Activated CD8-positive, alpha-beta memory T cell treated with anti-CD3 and anti-CD28 coated beads, Interleukin-2, amount 10 ng/mL, durations not matched to agents 7 days and 5 days (primary cell): ENCODE results near the gene SYNJ1. TPM values are rescaled to one million over a fixed set of nuclear protein-coding genes. Genes with fewer than 3 reads are reported as not detected.
"Not testable (repeated sequence)": the region's sequence is repeated elsewhere in the genome, so short reads cannot be mapped to it uniquely, and the experiment has no call there.

Source experiments
- ATAC-seq: fragments of 150-1000 bp; cut with Tn5 transposase; one replicate; pipeline ENCODE4 v1.10.0; 2021; ENCODE audit warnings: moderate library complexity
- CTCF ChIA-PET: fragments of 350-600 bp; sonication (Branson Sonifier 250); formaldehyde crosslinking; loops from one replicate; lab custom pipeline; 2021; ENCODE audit warnings: antibody characterized with exemption; lab: Charles Lee
- DNase-seq: peaks from one replicate; pipeline ENCODE4 v3.0.0-alpha.2; 2020
- H3K27ac Mint-ChIP-seq: one replicate; pipeline ENCODE4 v1.8.0; 2021; ENCODE audit warnings: mild to moderate bottlenecking, mixed read lengths
- H3K27me3 Mint-ChIP-seq: one replicate; pipeline ENCODE4 v1.8.0; 2021; ENCODE audit warnings: mixed read lengths
- H3K36me3 Mint-ChIP-seq: one replicate; pipeline ENCODE4 v1.8.0; 2021; ENCODE audit warnings: mild to moderate bottlenecking, mixed read lengths
- H3K4me1 Mint-ChIP-seq: one replicate; pipeline ENCODE4 v1.8.0; 2021; ENCODE audit warnings: mixed read lengths
- H3K4me3 Mint-ChIP-seq: one replicate; pipeline ENCODE4 v1.8.0; 2021; ENCODE audit warnings: mild to moderate bottlenecking, moderate library complexity, mixed read lengths
- H3K9me3 Mint-ChIP-seq: one replicate; pipeline ENCODE4 v1.8.0; 2022; ENCODE audit warnings: low read depth, mixed read lengths
- total RNA-seq, 2 experiments: library from RNA; stranded (reverse); gene quantifications; one replicate each; pipeline ENCODE4 v1.2.3, GENCODE V29; 2021

The SYNJ1 gene, protein sequence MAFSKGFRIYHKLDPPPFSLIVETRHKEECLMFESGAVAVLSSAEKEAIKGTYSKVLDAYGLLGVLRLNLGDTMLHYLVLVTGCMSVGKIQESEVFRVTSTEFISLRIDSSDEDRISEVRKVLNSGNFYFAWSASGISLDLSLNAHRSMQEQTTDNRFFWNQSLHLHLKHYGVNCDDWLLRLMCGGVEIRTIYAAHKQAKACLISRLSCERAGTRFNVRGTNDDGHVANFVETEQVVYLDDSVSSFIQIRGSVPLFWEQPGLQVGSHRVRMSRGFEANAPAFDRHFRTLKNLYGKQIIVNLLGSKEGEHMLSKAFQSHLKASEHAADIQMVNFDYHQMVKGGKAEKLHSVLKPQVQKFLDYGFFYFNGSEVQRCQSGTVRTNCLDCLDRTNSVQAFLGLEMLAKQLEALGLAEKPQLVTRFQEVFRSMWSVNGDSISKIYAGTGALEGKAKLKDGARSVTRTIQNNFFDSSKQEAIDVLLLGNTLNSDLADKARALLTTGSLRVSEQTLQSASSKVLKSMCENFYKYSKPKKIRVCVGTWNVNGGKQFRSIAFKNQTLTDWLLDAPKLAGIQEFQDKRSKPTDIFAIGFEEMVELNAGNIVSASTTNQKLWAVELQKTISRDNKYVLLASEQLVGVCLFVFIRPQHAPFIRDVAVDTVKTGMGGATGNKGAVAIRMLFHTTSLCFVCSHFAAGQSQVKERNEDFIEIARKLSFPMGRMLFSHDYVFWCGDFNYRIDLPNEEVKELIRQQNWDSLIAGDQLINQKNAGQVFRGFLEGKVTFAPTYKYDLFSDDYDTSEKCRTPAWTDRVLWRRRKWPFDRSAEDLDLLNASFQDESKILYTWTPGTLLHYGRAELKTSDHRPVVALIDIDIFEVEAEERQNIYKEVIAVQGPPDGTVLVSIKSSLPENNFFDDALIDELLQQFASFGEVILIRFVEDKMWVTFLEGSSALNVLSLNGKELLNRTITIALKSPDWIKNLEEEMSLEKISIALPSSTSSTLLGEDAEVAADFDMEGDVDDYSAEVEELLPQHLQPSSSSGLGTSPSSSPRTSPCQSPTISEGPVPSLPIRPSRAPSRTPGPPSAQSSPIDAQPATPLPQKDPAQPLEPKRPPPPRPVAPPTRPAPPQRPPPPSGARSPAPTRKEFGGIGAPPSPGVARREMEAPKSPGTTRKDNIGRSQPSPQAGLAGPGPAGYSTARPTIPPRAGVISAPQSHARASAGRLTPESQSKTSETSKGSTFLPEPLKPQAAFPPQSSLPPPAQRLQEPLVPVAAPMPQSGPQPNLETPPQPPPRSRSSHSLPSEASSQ (N-terminal part only)
- 10 to 100 TPM; 15.2 to 21.3 TPM for total RNA-seq

DNA sequence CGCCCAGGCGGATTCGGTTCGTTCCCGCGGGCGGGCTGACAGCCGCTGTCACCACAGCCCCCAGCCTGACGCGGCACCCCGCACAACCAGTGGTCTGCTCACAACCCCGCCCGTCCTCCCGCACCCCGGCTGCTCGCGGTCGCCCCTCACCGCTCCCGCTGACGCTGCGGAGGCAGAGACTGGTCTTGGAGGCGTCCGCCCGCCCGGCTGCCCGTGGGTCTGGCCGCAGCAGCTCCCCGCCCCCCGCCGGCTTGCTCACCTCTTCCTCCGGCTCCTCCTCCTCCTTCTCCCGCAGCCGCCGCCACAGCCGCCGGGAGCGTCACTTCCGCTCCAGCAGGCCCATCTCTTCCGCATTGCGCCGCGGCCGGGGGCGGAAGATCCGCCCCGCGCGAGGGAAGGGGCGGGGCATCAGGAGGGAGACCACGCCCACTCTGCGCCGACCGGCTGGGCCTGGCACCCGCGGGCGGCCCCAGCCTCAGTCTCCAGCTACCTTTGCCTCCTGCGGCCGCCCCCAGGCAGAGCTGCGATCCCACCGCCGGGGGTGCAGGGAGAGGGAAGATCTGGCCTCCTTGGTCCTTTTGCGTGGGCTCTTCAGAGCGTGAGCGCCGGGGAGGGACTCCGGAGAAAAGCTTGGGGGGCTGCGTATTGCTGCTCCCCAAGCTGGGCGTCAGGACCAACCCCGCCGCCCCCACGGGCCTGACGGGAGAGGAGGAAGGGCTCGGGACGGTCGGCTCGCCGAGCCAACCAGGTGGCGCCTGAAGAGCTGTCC is at the start of gene SYNJ1:
SYNJ1 (minus strand) TSS at position 327 of the 769 bp plus-strand sequence. CDS start 1,118 bp downstream, outside the sequence.
- H3K4me3 Mint-ChIP-seq, result peak within 1 kb of the TSS; percentile 96
- peak; percentile 91 for ATAC-seq
- CTCF ChIA-PET, result interaction anchor here (0.6 to 2.6 kb wide), 7 partner anchors 14 to 237 kb away, joined by 3 to 20 read pairs (median 3); partner anchors contain the start of genes CFAP298 and PAXBP1
- H3K27ac Mint-ChIP-seq, result peak within 1 kb of the TSS; percentile 96
- peaks cover 29% of the 10 kb centered on the region for H3K4me1 Mint-ChIP-seq
- no peaks in the 10 kb centered on the region for H3K9me3 Mint-ChIP-seq
- H3K27me3 Mint-ChIP-seq, result no peaks in the 10 kb centered on the region
- peak; percentile 96 for DNase-seq
- H3K36me3 Mint-ChIP-seq, result peaks cover 6% of the 10 kb centered on the region

- CTCF ChIA-PET, result interaction anchor here (0.7 kb wide), 1 partner anchor 104 kb away, joined by 3 read pairs; no protein-coding TSS in a partner anchor
These were observed 49.5 kb upstream of the SYNJ1 start for GRCh38 chr21:32777269-32777668.

GRCh38 chr21:32776743-32777142 is 48.9 kb upstream of the SYNJ1 start:
- no peak overlapping the region for H3K4me3 Mint-ChIP-seq
- no peak overlapping the region for H3K27ac Mint-ChIP-seq
- DNase-seq, result no peak
- no peaks in the 10 kb centered on the region for H3K9me3 Mint-ChIP-seq
- H3K36me3 Mint-ChIP-seq, result peaks cover 1% of the 10 kb centered on the region
- no peak for ATAC-seq
- peaks cover 15% of the 10 kb centered on the region for H3K4me1 Mint-ChIP-seq
- CTCF ChIA-PET, result interaction anchor here (1.4 kb wide), 1 partner anchor 50 kb away, joined by 3 read pairs; no protein-coding TSS in a partner anchor
- peaks cover under 1% of the 10 kb centered on the region for H3K27me3 Mint-ChIP-seq

More at GRCh38 chr21:32777269-32777668, 49.5 kb upstream of the SYNJ1 start:
- DNase-seq, result no peak
- ATAC-seq, result no peak
- Mint-ChIP-seq H3K36me3 (no peaks in the 10 kb centered on the region), H3K4me1 (peaks cover 13% of the 10 kb centered on the region), H3K27me3 (no peaks in the 10 kb centered on the region), H3K9me3 (no peaks in the 10 kb centered on the region), H3K4me3 (no peak overlapping the region), H3K27ac (no peak overlapping the region)

DNA sequence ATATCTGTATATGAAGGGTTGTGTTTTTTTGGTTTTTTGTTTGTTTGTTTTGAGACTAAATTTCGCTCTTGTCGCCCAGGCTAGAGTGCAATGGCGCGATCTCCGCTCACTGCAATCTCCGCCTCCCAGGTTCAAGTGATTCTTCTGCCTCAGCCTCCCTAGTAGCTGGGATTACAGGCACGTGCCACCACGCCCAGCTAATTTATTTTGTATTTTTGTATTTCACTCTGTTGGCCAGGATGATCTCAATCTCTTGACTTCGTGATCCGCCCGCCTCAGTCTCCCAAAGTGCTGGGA is 45.2 kb upstream of the SYNJ1 start:
- not testable (repeated sequence) for ATAC-seq, H3K27me3 Mint-ChIP-seq, H3K9me3 Mint-ChIP-seq, DNase-seq
- peaks cover 16% of the 10 kb centered on the region for H3K36me3 Mint-ChIP-seq
- peak overlapping the region; percentile 98 for H3K27ac Mint-ChIP-seq
- peak overlapping the region; percentile 92 for H3K4me3 Mint-ChIP-seq
- peaks cover 37% of the 10 kb centered on the region for H3K4me1 Mint-ChIP-seq
- CTCF ChIA-PET, result interaction anchor here (1.4 kb wide), 1 partner anchor 161 kb away, joined by 4 read pairs; the partner anchor contains the start of gene CFAP298

DNA sequence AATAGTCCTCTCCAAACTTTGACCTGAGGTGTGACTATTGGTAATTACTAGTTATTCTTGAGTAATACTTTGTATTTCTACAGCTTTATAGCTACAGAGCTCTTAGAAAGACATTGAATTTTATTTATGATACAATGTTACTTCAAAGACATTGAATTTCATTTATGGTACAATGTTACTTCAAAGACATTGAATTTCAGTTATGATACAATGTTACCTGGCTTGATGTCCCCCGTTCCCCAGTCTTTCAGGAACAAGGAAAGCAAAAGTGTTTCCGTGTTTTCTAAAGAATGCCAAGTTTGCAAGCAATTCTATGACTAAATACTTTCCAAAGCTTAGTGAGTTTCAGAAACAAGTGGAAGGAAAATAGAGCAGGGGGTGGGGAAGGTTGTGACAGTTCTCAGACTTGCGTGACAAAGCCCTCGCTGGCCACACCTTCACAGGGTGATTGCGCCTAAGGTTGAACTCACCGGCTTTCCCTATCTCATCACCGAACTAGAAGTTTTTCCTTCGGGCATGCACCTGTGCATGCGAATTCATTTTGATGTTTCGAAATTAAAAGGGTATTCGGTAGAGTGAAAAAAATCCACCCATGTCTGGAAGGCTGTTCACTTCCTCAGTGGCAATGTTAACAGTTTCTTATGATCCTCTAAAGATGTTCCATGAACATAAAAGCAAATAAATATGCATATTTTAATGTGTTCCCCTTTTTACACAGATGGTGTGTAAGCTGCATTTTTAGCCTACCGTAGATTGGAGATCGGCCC is 44.7 kb upstream of the SYNJ1 start:
- CTCF ChIA-PET, result interaction anchor here (1.2 to 1.4 kb wide), 2 partner anchors 89 to 160 kb away, joined by 4 to 6 read pairs; partner anchors contain the start of gene CFAP298
- DNase-seq (peak; percentile 75), ATAC-seq (peak; percentile 13)
- Mint-ChIP-seq H3K4me1 (peaks cover 42% of the 10 kb centered on the region), H3K9me3 (no peaks in the 10 kb centered on the region), H3K36me3 (peaks cover 22% of the 10 kb centered on the region), H3K27ac (peak overlapping the region; percentile 98), H3K27me3 (peaks cover 3% of the 10 kb centered on the region), H3K4me3 (peak overlapping the region; percentile 92)

GRCh38 chr21:32770871-32771523 is 43.2 kb upstream of the SYNJ1 start:
- H3K4me1 Mint-ChIP-seq, result peaks cover 53% of the 10 kb centered on the region
- H3K36me3 Mint-ChIP-seq, result peaks cover 34% of the 10 kb centered on the region
- ATAC-seq (peak; percentile 59), DNase-seq (peak; percentile 78)
- peak overlapping the region; percentile 88 for H3K27ac Mint-ChIP-seq
- peaks cover 3% of the 10 kb centered on the region for H3K27me3 Mint-ChIP-seq
- H3K9me3 Mint-ChIP-seq, result no peaks in the 10 kb centered on the region
- CTCF ChIA-PET, result interaction anchor here (0.6 to 2.3 kb wide), 9 partner anchors 9 to 665 kb away, joined by 3 to 20 read pairs (median 3); partner anchors contain the start of gene SYNJ1
- H3K4me3 Mint-ChIP-seq, result peak overlapping the region; percentile 92

GRCh38 chr21:32768530-32768929 is 40.7 kb upstream of the SYNJ1 start:
- Mint-ChIP-seq H3K27ac (peak overlapping the region; percentile 0), H3K36me3 (peaks cover 49% of the 10 kb centered on the region), H3K4me3 (peak overlapping the region; percentile 16), H3K27me3 (peaks cover 3% of the 10 kb centered on the region), H3K9me3 (no peaks in the 10 kb centered on the region), H3K4me1 (peaks cover 65% of the 10 kb centered on the region)
- no peak for ATAC-seq
- no peak for DNase-seq
- CTCF ChIA-PET, result no interaction called here

- Mint-ChIP-seq H3K36me3 (peaks cover 71% of the 10 kb centered on the region), H3K9me3 (no peaks in the 10 kb centered on the region), H3K4me1 (peaks cover 49% of the 10 kb centered on the region), H3K4me3 (no peak overlapping the region), H3K27me3 (no peaks in the 10 kb centered on the region), H3K27ac (peak overlapping the region; percentile 1)
- DNase-seq, result no peak
- no peak for ATAC-seq
- CTCF ChIA-PET, result interaction anchor here (1.0 kb wide), 1 partner anchor 9 kb away, joined by 3 read pairs; no protein-coding TSS in a partner anchor
These were observed 37.2 kb upstream of the SYNJ1 start for GRCh38 chr21:32765058-32765457.

DNA sequence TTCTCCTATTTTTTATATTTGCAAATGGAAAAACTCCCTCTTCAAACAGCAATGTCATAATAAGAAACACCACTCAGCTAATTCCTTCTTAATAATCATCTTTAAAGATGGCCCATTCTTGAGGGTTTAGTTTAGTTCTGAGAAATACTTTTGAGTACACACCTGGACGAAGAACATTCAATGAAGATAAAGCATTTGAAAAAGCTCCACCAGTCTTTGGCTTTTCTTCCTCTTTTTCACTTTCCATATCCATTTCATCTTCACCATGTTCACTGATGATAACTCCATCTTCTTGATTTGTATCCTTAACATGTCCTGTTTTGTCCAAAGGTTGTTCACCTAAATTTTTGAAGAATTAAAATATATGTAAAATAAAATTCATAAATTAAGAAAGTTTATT is 36.4 kb upstream of the SYNJ1 start:
- Mint-ChIP-seq H3K27ac (no peak overlapping the region), H3K36me3 (peaks cover 75% of the 10 kb centered on the region), H3K4me3 (no peak overlapping the region), H3K4me1 (peaks cover 41% of the 10 kb centered on the region), H3K9me3 (no peaks in the 10 kb centered on the region), H3K27me3 (no peaks in the 10 kb centered on the region)
- no peak for ATAC-seq
- no peak for DNase-seq
- CTCF ChIA-PET, result interaction anchor here (1.0 kb wide), 1 partner anchor 8 kb away, joined by 3 read pairs; no protein-coding TSS in a partner anchor

DNA sequence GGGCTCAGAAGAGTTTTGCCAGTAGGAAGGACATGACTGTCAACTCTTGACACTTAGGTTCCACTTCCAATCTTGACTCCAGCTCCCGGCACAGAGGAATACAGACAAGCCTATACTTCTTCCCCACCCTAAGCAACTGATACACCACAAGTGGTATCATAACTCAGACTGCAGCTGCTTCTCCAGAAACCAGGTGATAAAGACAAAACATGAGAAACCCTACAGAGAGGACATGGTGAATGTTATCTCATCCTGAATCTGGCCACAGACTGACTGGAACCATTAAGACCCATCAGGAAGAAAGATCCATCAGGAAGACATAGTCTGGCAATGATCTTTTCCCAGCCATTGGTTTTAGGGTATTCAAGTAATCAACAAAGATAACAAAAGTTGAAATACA is 30.0 kb upstream of the SYNJ1 start:
- Mint-ChIP-seq H3K27ac (peak overlapping the region; percentile 1), H3K27me3 (no peaks in the 10 kb centered on the region), H3K36me3 (peaks cover 66% of the 10 kb centered on the region), H3K4me3 (no peak overlapping the region), H3K4me1 (peaks cover 7% of the 10 kb centered on the region), H3K9me3 (no peaks in the 10 kb centered on the region)
- CTCF ChIA-PET, result interaction anchor here (1.4 kb wide), 1 partner anchor 14 kb away, joined by 5 read pairs; the partner anchor contains the start of gene PAXBP1
- no peak for ATAC-seq
- no peak for DNase-seq

DNA sequence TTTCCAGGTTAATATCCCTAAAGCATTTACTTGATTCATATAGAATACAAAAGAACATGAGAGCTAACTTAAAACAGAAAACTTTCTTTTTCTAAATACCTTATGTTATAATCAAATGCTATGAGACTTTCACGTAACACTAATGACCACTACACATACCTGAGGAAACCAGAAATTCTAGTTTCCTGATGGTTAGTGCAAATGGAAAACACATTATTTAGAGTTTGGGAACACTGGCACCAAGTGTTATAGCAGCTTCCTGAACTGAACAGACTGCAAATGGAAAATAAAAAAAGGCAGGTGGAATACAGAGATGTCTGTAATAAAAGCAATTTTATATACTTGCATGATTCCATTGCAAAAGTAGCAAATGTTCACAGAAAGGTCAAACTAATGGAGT is 28.3 kb upstream of the SYNJ1 start:
- CTCF ChIA-PET, result interaction anchor here (0.6 to 2.0 kb wide), 6 partner anchors 9 to 177 kb away, joined by 3 to 7 read pairs (median 4); partner anchors contain the start of genes PAXBP1 and SYNJ1
- Mint-ChIP-seq H3K27me3 (no peaks in the 10 kb centered on the region), H3K36me3 (peaks cover 62% of the 10 kb centered on the region), H3K27ac (no peak overlapping the region), H3K9me3 (no peaks in the 10 kb centered on the region), H3K4me3 (no peak overlapping the region), H3K4me1 (peaks cover 7% of the 10 kb centered on the region)
- ATAC-seq (no peak), DNase-seq (no peak)
